NCI-H1092 treated with DMSO at 0.1 percent for 48 hours (cell line): ENCODE results near the gene UBA1.

ENCODE experiments used
- DNase-seq: peaks from one replicate; lab custom pipeline; 2025; lab: John Stamatoyannopoulos, UW

The UBA1 gene

DNA sequence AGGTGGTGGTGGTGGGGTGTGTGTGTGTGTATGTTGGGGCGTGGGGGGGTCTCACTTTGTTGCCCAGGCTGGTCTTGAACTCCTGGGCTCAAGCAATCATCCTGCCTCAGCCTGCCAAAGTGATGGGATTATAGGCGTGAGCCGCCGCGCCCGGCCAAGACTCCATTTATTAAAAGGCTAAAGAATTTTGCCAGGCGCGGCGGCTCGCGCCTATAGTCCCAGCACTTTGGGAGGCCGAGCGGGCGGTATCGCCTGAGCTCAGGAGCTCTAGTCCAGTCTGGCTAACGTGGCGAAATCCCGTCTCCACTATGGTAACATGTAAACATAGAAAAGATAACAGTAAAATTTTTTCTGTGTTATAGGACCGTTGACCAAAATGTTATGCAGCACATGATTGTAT, 3.7 kb upstream of the UBA1 start:
- DNase-seq: no peak

DNA sequence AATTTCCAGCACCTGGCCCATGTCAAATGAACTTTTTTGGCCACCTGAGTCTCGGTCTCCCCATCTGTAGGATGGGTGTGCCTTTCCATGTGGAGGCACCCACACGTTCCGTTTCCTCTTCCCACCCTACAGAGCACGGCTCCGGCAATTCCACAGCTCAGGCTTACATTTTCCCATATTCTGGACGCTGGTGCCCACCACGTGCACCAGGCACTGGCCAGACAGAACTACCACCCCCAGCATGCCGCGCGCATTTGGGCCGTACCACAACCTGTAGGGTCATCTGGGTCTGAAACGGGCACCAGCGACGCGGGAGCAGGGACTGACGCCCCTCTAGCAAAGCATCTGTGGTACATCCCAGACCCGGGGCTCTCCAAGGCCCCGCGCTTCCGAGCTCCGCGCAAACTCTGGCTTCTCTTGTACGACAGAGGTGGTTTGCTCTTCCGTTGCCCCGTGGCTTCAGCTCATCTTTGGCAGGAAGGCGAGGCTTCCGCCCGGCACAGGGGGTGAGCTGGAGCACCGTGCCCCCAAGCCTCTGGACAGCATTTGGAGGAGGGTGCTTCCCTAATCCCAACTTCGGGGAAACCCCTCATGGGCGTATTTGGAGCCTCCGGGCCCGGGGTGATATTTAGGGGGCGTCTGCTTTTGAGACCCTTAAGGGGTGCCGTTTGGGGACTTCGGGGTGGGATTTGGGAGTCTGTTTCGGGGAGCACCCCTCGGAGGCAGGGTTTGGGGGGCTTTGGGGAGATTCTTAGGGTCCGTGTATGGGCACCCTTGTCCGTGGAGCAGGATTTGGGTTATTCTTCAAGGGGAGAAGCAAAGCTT, 3.0 kb upstream of the UBA1 start:
- peak; percentile 95 for DNase-seq

DNA sequence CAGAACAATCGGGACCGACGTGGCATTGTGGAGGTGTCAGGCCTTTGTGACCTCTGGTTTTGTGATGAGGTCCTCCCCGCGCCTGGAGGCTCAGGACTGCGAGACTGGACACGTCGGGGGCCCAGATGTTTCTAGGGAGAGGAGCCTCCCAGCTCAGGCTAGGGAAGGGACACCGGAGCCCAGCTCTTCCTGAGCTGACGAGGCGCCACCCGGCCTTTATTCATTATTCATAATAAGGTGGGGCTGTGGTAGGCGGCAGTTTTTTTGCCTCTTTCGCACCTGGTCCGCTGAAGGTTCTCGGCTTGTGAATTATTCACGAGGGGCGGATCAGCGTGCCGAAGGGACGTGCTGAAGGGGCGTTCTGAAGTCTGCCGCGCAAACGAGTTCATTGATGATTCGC, 2.3 kb upstream of the UBA1 start:
- peak; percentile 39 for DNase-seq

DNA sequence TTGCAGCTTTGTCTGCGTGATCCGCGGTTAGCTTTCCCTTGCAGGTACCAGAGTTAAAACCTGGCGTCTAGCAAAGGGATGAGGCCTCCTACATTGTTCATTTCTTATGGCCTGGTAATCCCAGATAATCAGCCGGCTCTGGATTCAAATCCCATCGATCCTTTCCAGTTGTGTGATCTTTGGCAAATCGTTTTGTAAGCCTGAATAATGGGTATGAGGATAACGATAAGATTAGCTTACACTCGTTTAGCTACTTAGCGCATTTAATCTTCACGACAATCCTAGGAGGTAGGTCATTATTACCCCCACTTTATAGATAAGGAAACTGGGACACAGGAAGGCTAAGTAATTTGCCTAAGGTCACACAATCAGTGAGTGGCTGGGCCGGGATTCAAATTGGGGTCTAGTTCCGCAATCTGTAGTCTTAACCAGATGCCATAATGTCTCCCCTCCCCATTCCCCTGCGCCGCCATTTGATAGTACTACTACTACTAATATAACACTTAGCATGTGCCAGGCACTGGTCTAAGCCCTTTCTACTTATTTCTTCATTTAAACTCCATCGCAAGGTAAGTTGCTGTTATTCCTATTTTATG, 1.7 kb upstream of the UBA1 start:
- DNase-seq: no peak

DNA sequence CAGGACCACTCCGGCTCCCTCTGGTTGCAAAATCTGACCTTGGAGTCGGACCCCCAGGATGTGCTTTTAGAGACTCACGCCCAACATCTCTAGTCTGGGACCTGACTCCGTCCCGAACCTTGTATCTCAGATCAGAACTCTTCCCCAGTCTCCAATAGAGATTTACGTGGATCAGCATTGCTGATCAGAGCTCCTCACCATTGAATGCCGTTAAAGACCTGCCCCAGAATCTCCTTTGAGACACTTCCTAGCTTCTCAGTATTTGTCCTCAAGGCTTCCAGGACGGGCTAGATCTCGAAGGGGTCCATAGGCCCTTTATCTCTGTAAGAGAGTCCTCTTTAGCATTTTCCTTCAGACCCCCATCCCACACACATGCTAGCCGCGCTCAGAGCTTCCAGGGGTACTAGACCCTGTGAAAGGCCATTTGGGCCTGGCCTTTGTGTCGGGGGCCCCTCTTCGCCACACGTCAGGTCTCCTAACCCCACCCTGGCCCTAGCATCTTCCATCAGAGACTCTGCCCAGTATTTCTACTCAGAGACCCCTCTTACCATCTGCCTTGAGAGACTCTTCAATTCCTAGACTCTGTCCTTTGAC, 662 bp downstream of the UBA1 start:
- DNase-seq: peak; percentile 27

DNA sequence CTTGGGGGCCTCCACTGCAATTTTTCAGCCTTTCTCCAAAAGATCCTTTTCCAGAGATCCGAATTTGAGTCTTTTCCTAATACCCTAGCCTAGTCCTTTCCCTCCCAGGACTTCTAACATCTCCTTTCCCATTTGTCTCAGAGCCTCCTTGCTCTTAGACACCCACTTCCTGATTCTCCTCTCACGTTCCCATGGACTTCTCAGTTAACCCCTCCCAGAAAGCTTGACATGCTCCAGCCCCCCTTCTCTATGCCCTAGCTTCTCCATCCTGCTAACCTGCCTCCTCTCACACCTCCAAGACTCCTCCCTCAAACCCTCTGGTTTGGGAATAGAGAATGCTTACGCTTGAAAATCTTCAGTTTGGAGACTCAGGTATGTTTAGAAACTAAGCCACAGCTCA, 2.5 kb downstream of the UBA1 start:
- no peak for DNase-seq

DNA sequence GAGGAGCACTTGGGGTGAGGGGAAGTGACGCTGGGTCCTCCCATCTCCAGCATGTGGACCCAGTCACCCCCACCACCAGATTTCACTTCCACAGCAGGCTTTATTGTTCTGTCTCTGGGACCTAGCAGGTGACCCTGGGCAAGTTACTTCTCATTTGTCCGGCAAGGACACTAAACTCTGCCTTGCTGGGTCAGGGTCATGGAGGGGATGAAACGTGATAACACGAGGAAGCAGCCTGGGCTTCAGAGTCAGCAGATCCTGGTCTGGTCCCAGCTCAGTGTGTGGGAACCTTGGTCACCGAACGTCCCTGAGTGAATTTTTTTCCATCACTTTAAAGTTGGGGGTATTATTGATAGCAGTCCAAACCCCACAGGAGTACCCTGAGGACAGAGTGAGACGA, 3.9 kb downstream of the UBA1 start:
- no peak for DNase-seq

DNA sequence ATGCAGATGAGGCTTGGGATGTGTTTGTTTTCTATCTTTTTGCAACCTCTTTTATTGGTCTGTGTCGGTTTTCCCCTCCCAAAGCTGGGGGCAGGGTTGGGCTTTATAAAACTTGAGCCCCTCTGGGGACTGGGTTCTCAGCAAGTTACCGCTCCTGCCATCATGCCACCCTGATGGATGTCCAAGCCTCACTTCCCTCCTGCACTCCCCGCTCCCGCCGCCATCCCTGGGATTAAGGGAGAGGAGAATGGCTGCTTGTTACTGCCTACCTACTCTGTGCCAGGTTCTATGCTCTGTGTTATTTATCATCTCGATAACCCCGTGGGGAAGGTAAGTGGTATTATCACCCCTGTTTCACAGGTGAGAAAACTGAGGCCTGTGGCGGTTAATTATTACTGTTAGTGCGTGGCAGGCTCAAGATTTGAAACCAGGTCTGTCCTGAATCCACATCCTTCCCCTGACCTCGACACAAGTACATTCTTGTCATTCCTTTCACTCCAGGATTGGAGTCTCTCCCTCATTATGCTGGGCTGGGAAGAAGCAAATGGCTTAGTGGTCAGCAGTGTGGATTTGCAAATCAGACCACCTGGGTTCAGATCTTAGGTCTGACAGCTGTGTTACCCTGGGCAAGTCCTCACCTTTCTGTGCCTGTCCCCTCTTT, 4.5 kb downstream of the UBA1 start:
- DNase-seq: no peak

DNA sequence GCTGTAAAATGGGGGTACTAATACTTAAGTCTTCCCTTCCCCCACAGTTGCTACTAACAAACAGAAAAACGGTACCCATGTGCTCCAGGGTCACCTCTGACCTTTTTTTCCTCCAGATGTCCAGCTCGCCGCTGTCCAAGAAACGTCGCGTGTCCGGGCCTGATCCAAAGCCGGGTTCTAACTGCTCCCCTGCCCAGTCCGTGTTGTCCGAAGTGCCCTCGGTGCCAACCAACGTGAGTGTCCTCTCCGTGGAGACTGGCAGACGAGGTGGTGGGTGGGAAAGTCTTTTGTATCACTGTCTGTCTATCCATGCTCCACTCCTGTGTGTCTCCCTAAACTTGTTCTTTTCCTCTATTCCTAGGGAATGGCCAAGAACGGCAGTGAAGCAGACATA, 5.1 kb downstream of the UBA1 start:
- no peak for DNase-seq

DNA sequence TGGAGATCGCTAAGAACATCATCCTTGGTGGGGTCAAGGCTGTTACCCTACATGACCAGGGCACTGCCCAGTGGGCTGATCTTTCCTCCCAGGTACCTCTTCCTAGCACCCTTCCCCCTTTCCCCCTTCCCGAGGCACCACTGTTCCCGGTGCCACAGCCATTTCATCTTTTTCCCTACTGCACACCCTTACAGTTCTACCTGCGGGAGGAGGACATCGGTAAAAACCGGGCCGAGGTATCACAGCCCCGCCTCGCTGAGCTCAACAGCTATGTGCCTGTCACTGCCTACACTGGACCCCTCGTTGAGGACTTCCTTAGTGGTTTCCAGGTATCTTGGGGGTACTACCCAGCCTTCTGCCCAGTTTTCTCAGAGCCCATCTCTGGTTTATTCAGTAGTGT, 5.7 kb downstream of the UBA1 start:
- DNase-seq: no peak

DNA sequence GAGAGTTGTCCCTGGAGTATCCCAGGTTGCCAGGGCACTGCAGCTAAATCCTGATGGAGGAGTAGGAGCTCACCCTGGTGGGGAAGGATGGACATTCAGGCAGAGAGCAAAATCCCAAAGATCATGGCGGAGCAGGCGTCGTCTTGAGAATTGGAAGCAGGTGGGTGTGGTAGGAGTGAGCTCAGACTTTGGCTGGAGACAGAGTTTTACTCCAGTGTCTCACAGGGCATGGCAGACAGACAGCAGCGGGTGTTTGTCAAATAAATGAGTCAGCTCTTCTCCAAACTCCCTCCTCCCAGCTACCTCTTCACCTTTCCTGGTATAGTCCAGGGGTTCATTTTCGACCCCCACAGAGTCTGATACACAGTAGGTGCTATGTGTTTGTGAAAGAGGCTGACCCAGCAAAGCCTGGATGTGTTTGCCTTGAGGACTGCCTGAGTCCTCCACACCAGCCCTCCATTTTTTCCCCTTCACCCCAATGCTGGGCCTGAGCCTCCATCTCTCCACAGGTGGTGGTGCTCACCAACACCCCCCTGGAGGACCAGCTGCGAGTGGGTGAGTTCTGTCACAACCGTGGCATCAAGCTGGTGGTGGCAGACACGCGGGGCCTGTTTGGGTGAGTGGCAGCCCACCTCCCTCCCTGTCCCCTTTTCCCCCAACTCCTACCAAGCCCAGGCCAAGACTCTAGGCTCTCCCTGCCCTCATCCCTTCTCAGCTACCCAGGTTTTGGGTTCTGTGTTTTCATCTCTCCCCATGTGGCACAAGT, 6.9 kb downstream of the UBA1 start:
- DNase-seq: no peak

DNA sequence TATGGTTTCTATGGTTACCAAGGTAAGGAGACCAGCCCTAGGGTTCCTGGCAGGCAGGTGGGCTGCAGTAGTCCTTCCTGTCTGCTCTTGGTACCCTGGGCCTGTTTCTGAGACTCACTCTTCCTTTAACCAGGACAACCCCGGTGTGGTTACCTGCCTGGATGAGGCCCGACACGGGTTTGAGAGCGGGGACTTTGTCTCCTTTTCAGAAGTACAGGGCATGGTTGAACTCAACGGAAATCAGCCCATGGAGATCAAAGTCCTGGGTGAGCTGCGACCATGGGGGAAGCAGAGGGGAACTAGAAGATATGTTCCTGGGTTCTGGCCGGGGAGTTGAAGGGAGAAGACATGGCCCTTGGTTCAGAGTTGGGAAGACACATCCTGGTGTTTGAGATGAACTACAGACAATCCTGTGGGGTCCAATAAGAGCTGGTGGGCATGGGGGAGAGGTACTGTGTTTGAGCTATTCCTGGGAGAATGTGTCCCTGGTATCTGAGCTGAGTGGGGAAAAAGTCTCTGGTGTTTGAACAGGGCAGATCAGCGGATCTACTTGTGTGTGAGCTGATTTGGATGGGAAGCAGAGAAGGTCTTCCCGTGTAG, 7.8 kb downstream of the UBA1 start:
- no peak for DNase-seq

DNA sequence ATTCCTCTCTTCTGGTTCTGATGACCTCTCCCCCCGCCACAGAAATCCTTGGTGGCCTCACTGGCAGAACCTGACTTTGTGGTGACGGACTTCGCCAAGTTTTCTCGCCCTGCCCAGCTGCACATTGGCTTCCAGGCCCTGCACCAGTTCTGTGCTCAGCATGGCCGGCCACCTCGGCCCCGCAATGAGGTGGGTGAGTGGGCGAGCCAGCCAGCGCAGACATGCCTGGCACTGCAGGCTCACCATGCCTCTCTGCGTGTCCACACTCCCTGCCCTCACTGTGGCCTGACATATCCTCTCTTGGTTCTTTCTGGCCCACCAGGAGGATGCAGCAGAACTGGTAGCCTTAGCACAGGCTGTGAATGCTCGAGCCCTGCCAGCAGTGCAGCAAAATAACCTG, 8.7 kb downstream of the UBA1 start:
- no peak for DNase-seq

DNA sequence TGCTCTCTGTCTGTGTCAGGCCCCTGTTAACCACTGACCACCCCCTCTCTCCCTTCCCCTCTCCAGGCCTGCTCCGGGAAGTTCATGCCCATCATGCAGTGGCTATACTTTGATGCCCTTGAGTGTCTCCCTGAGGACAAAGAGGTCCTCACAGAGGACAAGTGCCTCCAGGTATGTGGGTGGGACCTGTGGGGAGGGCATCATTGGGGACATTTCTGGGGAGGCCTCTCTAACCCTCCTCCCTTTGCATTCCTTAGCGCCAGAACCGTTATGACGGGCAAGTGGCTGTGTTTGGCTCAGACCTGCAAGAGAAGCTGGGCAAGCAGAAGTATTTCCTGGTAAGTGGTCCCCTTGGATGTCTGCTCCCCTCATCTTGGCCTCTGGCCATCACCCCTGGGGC, 9.2 kb downstream of the UBA1 start:
- DNase-seq: no peak

DNA sequence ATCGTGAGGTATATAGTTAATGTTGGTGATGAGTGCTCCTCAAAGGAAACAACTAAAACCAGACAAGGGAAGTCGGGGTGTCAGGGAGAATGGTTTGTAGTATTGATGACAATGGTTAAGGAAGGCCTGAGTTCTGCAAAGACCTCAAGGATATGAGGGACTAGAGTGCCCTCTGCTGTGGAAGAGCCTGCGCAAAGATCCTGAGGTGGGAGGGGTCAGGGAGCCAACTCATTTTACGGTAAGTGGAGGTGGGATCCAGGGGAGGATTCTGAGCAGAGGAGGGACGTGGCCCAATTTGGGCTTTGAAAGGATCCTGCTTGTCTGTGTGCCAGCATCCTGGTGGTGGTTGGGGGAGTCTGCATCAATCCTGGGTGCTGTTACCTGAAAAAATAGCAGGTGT, 11.3 kb downstream of the UBA1 start:
- DNase-seq: no peak

DNA sequence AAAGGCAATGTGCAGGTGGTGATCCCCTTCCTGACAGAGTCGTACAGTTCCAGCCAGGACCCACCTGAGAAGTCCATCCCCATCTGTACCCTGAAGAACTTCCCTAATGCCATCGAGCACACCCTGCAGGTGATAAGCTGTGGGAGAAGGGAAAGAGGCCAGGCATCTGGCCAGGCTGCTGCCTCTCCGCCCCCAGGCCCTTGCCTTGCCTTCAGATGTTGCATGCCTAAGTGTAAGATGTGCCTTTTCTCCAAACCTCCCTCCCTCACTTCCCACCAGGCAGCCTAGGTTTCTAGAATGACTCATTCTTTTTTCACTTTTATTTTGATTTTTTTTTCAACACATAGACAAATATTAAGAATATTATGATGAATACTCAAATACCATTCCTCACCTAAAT, 12.7 kb downstream of the UBA1 start:
- no peak for DNase-seq

DNA sequence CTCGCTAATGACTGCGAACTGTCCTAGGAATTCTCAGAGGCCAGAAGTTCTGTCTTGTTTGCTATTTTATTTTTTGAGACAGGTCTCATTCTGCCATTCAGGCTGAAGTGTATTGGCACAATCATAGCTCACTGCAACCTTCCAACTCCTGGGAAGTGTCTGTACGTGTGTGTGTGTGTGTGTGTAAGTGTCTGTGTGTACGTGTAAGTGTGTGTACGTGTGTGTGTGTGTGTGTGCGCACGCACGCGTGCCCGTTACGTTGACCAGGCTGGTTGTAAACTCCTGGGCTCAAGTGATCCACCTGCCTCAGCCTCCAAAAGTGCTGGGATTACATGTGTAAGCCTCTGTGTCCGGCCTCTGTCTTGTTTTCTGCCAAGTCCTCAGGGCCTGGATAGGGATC, 14.5 kb downstream of the UBA1 start:
- no peak for DNase-seq

DNA sequence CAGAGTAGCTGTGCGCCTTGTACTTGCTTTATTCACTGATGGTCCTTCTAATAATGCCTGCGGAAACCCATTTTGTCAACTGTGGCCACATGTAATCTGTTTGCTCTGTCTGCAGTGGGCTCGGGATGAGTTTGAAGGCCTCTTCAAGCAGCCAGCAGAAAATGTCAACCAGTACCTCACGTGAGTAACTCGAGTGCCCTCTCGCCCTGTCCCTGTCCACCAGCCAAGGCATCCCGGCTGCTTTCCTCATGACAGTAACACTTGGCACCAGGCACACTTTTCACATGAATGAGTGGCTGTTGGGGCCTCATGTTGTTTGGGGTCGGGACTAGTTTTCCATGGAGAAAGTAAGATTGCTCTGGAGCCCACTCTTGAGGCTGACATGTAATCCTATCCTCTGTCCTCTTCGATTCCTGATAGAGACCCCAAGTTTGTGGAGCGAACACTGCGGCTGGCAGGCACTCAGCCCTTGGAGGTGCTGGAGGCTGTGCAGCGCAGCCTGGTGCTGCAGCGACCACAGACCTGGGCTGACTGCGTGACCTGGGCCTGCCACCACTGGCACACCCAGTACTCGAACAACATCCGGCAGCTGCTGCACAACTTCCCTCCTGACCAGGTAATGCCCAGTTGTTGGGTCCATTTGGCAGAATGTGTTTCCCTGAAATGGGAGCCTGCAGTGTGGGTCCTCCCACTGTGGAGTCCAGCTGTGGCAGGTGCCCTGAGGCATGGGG, 16.0 kb downstream of the UBA1 start:
- no peak for DNase-seq

DNA sequence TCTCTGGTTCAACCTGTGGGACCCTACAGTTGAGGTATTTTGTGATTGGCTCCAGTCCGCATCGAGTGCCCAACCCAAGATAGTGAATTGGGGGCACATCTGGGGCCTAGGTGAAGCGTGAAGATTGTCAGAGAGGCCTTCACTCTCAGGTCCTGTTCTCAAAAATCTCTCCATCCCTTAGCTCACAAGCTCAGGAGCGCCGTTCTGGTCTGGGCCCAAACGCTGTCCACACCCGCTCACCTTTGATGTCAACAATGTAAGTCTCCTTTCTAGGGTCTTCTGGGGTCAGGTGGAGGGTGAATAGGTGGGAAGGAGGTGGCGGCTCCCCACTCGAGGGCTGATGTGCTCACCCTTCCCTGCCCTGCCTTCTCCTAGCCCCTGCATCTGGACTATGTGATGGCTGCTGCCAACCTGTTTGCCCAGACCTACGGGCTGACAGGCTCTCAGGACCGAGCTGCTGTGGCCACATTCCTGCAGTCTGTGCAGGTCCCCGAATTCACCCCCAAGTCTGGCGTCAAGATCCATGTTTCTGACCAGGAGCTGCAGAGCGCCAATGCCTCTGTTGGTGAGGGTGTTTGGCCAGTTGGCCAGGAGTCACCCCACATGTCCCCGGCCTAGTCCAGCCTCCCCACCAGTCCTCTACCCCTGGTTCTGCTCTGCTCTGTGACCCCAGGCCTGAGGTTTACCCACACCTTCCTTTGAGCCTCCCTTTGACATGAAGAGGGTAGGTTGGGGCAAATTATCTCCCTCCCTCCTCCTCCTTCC, 17.2 kb downstream of the UBA1 start:
- DNase-seq: no peak
